HL-60 (cell line): ENCODE measurements around the gene PWWP2B.

ENCODE experiments used
- DNase-seq, 2 experiments: peaks; one replicate each; pipeline ENCODE4 v3.0.0-alpha.2; 2010 to 2020; ENCODE audit warnings: low read depth in 1 of 2, low spot score in 1 of 2
- H3K27ac ChIP-seq: fragments of 250-450 bp; sonication (Bioruptor Pico); replicated peaks from 2 replicates; pipeline ENCODE4 v1.5.1; 2020; ENCODE audit warnings: mild to moderate bottlenecking, moderate library complexity
- H3K27me3 ChIP-seq: fragments of 250-450 bp; sonication (Bioruptor Pico); 2 replicates; pipeline ENCODE4 v1.5.1; 2021; ENCODE audit warnings: mild to moderate bottlenecking, moderate library complexity; ENCODE audit not compliant: insufficient read depth, poor library complexity, severe bottlenecking
- H3K4me3 ChIP-seq: replicated peaks from 2 replicates; pipeline ENCODE4 v1.5.1; 2011; ENCODE audit warnings: mild to moderate bottlenecking, control low read depth, low read length; ENCODE audit not compliant: insufficient read depth
- CTCF ChIP-seq: IDR thresholded peaks from one replicate; pipeline ENCODE4 v1.5.1; 2011; ENCODE audit warnings: low read length, control low read depth, inconsistent platforms; ENCODE audit not compliant: insufficient read depth
- GABPA ChIP-seq: IDR thresholded peaks from 2 replicates; pipeline ENCODE4 v1.6.1; 2012; ENCODE audit warnings: low read depth
- POLR2AphosphoS5 ChIP-seq: IDR thresholded peaks from 2 replicates; pipeline ENCODE4 v1.6.1; 2012; ENCODE audit warnings: low read depth
- SPI1 ChIP-seq: IDR thresholded peaks from 2 replicates; pipeline ENCODE4 v1.6.1; 2012; ENCODE audit warnings: low read depth, mild to moderate bottlenecking, borderline replicate concordance
- TF ChIP-seq, protein P1 (sequence below): IDR thresholded peaks from 2 replicates; pipeline ENCODE4 v1.6.1; 2012; ENCODE audit warnings: low read depth; ENCODE audit not compliant: insufficient replicate concordance

PWWP2B gene

DNA sequence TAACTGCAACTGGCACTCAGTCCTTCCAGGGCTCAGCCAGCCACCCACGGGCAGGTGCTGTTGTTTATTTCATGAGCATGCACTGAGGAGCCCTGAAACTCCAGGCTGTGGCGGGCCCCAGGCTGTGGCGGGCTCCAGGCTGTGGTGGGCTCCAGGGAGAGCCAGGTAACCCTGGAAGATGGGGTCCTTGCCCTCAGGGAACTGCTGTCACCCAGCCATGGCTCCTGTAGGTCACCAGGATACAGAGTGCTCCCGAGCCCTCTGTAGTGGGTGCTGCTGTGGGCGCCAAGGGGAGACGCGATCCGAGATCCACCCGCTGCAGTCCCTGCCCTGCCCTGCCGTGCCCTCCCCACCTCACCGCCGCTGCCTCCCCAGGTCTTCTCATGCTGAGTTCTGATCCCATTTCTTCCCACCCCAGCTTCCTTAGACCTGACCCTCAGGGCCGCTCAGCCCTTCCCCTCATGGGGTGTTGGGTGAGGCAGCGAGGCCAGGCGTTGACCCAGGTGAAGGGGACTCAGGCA, 35.4 kb upstream of the PWWP2B start:
- no peak for DNase-seq
- no peak overlapping the region for H3K27ac ChIP-seq
- no peaks in the 10 kb centered on the region for H3K27me3 ChIP-seq
- TF ChIP-seq CTCF (no peak), GABPA (no peak), SPI1 (no peak), POLR2AphosphoS5 (no peak)
- TF ChIP-seq, protein P1, sequence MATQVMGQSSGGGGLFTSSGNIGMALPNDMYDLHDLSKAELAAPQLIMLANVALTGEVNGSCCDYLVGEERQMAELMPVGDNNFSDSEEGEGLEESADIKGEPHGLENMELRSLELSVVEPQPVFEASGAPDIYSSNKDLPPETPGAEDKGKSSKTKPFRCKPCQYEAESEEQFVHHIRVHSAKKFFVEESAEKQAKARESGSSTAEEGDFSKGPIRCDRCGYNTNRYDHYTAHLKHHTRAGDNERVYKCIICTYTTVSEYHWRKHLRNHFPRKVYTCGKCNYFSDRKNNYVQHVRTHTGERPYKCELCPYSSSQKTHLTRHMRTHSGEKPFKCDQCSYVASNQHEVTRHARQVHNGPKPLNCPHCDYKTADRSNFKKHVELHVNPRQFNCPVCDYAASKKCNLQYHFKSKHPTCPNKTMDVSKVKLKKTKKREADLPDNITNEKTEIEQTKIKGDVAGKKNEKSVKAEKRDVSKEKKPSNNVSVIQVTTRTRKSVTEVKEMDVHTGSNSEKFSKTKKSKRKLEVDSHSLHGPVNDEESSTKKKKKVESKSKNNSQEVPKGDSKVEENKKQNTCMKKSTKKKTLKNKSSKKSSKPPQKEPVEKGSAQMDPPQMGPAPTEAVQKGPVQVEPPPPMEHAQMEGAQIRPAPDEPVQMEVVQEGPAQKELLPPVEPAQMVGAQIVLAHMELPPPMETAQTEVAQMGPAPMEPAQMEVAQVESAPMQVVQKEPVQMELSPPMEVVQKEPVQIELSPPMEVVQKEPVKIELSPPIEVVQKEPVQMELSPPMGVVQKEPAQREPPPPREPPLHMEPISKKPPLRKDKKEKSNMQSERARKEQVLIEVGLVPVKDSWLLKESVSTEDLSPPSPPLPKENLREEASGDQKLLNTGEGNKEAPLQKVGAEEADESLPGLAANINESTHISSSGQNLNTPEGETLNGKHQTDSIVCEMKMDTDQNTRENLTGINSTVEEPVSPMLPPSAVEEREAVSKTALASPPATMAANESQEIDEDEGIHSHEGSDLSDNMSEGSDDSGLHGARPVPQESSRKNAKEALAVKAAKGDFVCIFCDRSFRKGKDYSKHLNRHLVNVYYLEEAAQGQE: no peak
- H3K4me3 ChIP-seq: no peak overlapping the region

DNA sequence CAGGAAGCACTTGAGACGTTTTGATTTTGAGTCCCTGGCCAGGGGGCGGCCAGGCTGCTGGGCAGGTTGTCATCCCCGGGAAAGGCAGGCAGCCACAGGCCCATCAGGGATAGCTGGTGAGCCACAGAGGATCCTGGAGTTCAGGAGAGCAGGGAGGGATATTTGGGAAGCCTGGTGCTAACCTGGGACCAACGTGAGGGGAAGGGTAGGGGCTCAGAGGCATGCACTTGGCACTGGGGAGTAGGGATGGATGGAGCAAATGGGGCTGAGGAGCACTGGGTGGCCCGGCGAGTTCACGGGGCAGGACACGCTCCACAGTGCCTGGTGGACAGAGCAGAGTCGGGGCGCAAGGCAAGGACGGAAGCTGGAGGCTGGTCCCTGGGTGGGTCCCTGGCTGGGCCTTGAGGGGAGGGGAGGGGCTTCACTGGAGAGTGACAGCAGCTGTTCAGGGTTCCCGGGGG, 34.8 kb upstream of the PWWP2B start:
- TF ChIP-seq POLR2AphosphoS5 (no peak), GABPA (no peak), CTCF (no peak), SPI1 (no peak)
- TF ChIP-seq, protein P1: no peak
- H3K4me3 ChIP-seq: no peak overlapping the region
- no peak overlapping the region for H3K27ac ChIP-seq
- no peaks in the 10 kb centered on the region for H3K27me3 ChIP-seq
- no peak for DNase-seq

GRCh38 chr10:132363376-132363775, 33.6 kb upstream of the PWWP2B start:
- H3K4me3 ChIP-seq: no peak overlapping the region
- no peak overlapping the region for H3K27ac ChIP-seq
- TF ChIP-seq POLR2AphosphoS5 (no peak), GABPA (no peak), CTCF (no peak), SPI1 (no peak)
- TF ChIP-seq, protein P1: no peak
- H3K27me3 ChIP-seq: no peaks in the 10 kb centered on the region
- no peak for DNase-seq
